Large intestine (tissue), 3 donors: ENCODE data around the gene SPATA31E1. TPM values are rescaled to one million over a fixed set of nuclear protein-coding genes. Genes with fewer than 3 reads are reported as not detected.
A peak's percentile ranks its signal among the peaks of the same experiment; 100 is the strongest.

ENCODE experiments used
- DNase-seq, 2 donors: peaks; one replicate each; pipeline versions ENCODE4 v3.0.0 to v3.0.0-alpha.2; 2013
- H3K27ac ChIP-seq: one replicate; pipeline ENCODE4 v1.5.1; 2013; ENCODE audit warnings: low read length
- H3K27me3 ChIP-seq: 2 replicates; pipeline ENCODE4 v1.6.1; 2013; ENCODE audit warnings: low read length; ENCODE audit not compliant: control insufficient read depth, insufficient read depth
- H3K36me3 ChIP-seq: 2 replicates; pipeline ENCODE4 v1.6.1; 2013; ENCODE audit warnings: low read length; ENCODE audit not compliant: control insufficient read depth, insufficient read depth
- H3K4me1 ChIP-seq: one replicate; pipeline ENCODE4 v1.6.1; 2013; ENCODE audit warnings: low read length; ENCODE audit not compliant: control insufficient read depth, insufficient read depth
- H3K4me3 ChIP-seq: one replicate; pipeline ENCODE4 v1.5.1; 2013; ENCODE audit warnings: low read length
- H3K9me3 ChIP-seq: one replicate; pipeline ENCODE4 v1.6.1; 2013; ENCODE audit warnings: mild to moderate bottlenecking, low read depth, low read length, moderate library complexity; ENCODE audit not compliant: control insufficient read depth
- WGBS: methylation state at CpG from one replicate; pipeline ENCODE4 v1.1.5; 2013; ENCODE audit warnings: low lambda C conversion rate; ENCODE audit not compliant: insufficient coverage; 5-methylcytosine and 5-hydroxymethylcytosine counted together
- polyA plus RNA-seq: library from polyadenylated mRNA; unstranded; fragments of 120-200 nt; gene quantifications from one replicate; pipeline ENCODE4 v1.2.1, GENCODE V29; 2013

The SPATA31E1 gene
- polyA plus RNA-seq, 1 donor, result 0.48 TPM

DNA sequence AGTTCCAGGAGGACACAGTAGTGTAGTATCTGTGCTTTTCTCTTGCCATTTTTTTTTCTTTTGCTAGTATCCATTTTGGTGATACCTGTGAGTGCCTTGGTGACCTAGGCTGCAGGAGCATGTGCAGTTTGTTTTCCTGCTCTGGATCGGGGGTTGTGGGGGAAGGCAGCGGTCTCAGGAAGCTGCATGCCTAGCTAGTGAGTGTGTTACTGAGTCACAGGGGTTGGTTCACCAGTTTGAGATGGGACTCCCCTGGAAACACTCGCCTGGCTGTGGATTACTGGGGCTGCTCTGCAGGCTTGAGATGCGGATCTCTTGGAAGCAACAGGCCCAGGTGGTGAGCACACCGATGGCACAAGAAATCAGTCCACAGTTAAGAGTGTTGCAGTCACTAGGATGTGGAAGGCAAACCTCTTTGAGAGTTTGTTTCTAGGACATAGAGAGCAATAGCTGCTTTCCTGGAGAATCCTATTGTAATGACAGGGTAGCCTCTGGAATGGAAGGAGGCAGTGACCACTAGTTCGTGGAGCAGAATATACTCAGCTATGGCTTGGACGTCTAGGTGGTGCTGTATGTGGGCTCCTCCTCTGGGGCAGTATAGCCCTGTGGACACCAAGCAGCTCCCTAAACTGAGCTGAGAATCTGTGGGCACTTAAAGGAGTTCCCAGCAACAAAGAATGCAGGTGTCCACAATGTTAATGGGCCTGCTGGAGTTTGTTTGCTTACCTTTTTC, 20.0 kb upstream of the SPATA31E1 start:
- peaks cover 15% of the 10 kb centered on the region for H3K9me3 ChIP-seq
- no peak for DNase-seq
- no CpG with 5 or more reads among the region's 7 CpGs for WGBS
- no peaks in the 10 kb centered on the region for H3K36me3 ChIP-seq
- H3K4me1 ChIP-seq, result peaks cover 11% of the 10 kb centered on the region
- H3K4me3 ChIP-seq, result no peak overlapping the region
- H3K27me3 ChIP-seq, result no peaks in the 10 kb centered on the region
- H3K27ac ChIP-seq, result no peak overlapping the region

GRCh38 chr9:87863882-87864465, 18.7 kb upstream of the SPATA31E1 start:
- H3K4me1 ChIP-seq, result peaks cover 11% of the 10 kb centered on the region
- H3K36me3 ChIP-seq, result no peaks in the 10 kb centered on the region
- no peaks in the 10 kb centered on the region for H3K27me3 ChIP-seq
- H3K27ac ChIP-seq, result peak overlapping the region; percentile 60
- DNase-seq, result peak; percentile 54 to 83
- peaks cover 12% of the 10 kb centered on the region for H3K9me3 ChIP-seq
- WGBS, result no CpG with 5 or more reads among the region's 6 CpGs
- no peak overlapping the region for H3K4me3 ChIP-seq

- H3K27me3 ChIP-seq, result no peaks in the 10 kb centered on the region
- H3K9me3 ChIP-seq, result peaks cover 5% of the 10 kb centered on the region
- WGBS, result 70% methylated on average over 2 of the region's 3 CpGs
- DNase-seq, result no peak
- H3K27ac ChIP-seq, result peak overlapping the region; percentile 74
- H3K36me3 ChIP-seq, result no peaks in the 10 kb centered on the region
- peaks cover 11% of the 10 kb centered on the region for H3K4me1 ChIP-seq
- H3K4me3 ChIP-seq, result no peak overlapping the region
These were observed 17.8 kb upstream of the SPATA31E1 start for GRCh38 chr9:87864915-87865314.

DNA sequence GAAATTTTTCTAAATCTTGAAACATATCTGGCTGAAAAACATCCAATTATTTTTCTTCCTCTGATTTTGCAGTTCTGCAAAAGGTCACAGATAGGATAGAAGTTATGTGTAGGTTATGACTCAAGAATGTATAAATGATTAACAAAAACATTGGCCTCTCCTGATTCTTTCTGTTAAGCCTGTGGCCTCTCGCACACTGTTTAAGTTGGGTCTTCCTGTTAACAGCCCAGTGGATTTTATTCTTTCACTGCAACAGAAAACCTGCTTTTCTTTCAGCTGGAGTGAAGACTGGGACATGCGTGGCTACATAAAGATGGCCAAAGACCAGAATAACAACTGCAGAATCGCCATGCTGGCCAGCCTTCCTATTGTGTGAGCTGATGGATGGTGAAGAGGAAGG, 17.1 kb upstream of the SPATA31E1 start:
- H3K36me3 ChIP-seq, result no peaks in the 10 kb centered on the region
- peak overlapping the region; percentile 74 for H3K27ac ChIP-seq
- peaks cover 2% of the 10 kb centered on the region for H3K9me3 ChIP-seq
- no CpG with 5 or more reads among the region's 3 CpGs for WGBS
- peak overlapping the region; percentile 47 for H3K4me3 ChIP-seq
- peaks cover 11% of the 10 kb centered on the region for H3K4me1 ChIP-seq
- DNase-seq, result peak; percentile 25 to 76
- H3K27me3 ChIP-seq, result no peaks in the 10 kb centered on the region

DNA sequence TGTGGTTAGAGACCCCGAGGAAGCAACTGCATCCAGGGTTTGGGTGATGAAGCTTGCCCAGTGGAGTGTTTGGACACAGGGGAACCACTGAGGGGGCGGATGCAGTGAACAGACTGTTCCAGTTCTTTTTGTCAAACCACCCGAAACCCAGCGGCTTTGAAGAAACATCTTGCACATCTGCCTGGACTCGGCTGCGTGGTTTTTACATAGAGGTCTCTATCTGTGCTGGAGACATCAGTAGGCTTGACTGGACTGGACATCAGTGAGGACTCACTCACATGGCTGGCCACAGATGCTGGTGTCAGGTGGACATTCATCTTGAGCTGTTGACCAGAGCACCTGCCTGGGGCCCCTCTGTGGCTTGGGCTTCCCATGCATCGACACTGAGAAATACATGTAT, 15.3 kb upstream of the SPATA31E1 start:
- no peak for DNase-seq
- no peaks in the 10 kb centered on the region for H3K27me3 ChIP-seq
- no peak overlapping the region for H3K27ac ChIP-seq
- peak overlapping the region; percentile 47 for H3K4me3 ChIP-seq
- peaks cover 12% of the 10 kb centered on the region for H3K4me1 ChIP-seq
- peaks cover 2% of the 10 kb centered on the region for H3K9me3 ChIP-seq
- WGBS, result no CpG with 5 or more reads among the region's 7 CpGs
- no peaks in the 10 kb centered on the region for H3K36me3 ChIP-seq

DNA sequence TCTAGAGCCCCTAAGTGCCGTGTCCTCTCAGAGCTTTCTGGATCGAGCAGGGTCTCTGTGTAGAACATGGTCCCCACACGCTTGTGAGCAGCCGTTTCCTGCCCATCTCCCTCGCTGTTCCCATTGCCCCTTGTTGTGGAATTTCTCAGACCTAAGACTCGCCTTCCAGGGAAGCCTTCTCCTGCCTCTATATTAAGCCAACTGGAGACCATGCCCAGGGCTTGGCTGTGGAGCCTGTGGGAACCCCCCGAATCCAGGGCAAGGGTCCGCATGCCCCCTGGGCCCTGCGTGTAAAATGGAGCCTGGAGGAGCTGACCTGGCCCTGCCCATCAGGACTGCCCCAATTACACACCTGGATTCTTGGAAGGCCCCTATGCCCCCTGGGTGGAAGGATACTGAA, 14.5 kb upstream of the SPATA31E1 start:
- no peak for DNase-seq
- WGBS, result no CpG with 5 or more reads among the region's 9 CpGs
- peaks cover 2% of the 10 kb centered on the region for H3K9me3 ChIP-seq
- no peak overlapping the region for H3K27ac ChIP-seq
- no peaks in the 10 kb centered on the region for H3K27me3 ChIP-seq
- no peak overlapping the region for H3K4me3 ChIP-seq
- H3K4me1 ChIP-seq, result peaks cover 16% of the 10 kb centered on the region
- H3K36me3 ChIP-seq, result no peaks in the 10 kb centered on the region

DNA sequence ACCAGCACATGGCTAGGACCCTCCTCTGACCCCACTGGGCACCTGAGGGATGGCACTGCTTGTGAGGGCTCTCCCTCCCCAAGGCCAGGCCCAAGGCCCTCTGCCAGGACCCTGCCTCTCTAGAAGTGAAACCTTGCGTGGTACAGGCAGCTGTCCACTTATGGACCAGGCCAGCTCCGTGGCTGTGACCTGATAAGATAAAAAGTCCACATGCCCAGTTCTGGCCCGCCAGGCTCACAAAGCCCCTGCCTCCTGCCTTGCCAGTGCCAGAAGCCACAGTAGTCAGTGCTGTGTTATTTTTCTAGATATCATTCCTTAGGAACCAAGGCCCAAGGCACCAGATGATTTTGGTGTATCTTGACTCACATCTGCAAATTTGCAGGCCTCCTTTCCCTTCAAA, 14.0 kb upstream of the SPATA31E1 start:
- H3K36me3 ChIP-seq, result no peaks in the 10 kb centered on the region

DNA sequence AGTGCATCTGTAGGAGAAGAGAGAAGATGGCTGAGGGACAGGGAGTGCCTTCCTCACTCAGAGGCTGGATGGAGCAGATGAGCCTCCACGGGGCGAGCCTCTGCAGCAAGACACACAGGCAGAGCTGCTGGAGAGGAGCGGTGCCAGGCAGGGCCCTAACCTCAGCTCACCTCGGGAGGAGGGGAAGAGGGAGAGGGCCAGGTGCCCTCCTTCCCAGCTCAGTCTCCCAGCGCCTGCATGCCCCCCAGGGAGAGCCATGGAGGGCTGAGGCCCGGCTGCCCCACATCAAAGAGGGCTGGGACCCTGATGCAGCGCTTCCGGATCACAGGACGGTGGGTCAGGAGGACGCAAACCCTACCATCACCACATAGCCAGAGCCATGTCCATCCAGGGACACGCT, 13.6 kb upstream of the SPATA31E1 start:
- H3K9me3 ChIP-seq, result peaks cover 2% of the 10 kb centered on the region

More for the DNA sequence above, 14.0 kb upstream of the SPATA31E1 start:
- no peak overlapping the region for H3K4me3 ChIP-seq
- peaks cover 18% of the 10 kb centered on the region for H3K4me1 ChIP-seq
- H3K9me3 ChIP-seq, result peaks cover 2% of the 10 kb centered on the region
- H3K27ac ChIP-seq, result no peak overlapping the region
- no peaks in the 10 kb centered on the region for H3K27me3 ChIP-seq
- no CpG with 5 or more reads among the region's 3 CpGs for WGBS
- DNase-seq, result no peak

DNA sequence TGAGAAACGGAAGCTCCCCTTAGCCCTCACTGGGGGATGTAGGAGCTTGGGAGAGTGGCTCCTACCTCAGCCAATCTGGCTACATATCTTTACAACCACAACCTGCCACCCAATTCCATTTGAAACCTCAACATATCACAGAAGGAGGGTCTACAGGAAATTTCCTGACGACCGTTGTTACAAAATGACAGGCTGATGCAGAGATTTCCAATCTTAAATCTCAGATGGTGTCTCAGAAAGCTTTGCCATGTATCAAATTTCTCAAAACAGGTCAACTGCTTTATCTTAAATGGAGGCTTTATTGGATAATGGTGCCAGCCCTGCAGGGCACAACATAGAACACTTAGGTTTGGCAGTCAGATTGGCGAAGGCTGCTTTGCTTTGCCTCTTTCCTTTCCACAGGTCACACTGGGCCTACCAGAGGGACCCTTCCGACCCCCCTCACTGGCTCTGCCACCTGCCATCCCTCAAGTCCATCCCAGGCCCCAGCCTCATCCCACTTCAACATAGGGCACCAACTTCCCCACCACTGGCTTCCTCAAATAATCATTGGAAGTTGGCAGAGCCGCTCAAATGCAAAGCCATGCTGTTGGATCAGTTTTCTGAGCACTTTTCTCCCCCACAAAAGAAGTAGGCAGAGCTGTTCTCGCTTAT, 11.1 kb upstream of the SPATA31E1 start:
- peak overlapping the region; percentile 59 for H3K27ac ChIP-seq
- peaks cover 2% of the 10 kb centered on the region for H3K9me3 ChIP-seq
- peaks cover 27% of the 10 kb centered on the region for H3K4me1 ChIP-seq
- no peak overlapping the region for H3K4me3 ChIP-seq
- WGBS, result no CpG with 5 or more reads among the region's 7 CpGs
- H3K36me3 ChIP-seq, result no peaks in the 10 kb centered on the region
- H3K27me3 ChIP-seq, result no peaks in the 10 kb centered on the region
- no peak for DNase-seq

More for the DNA sequence above, 13.6 kb upstream of the SPATA31E1 start:
- no CpG with 5 or more reads among the region's 11 CpGs for WGBS
- Histone ChIP-seq H3K27ac (no peak overlapping the region), H3K27me3 (no peaks in the 10 kb centered on the region), H3K4me1 (peaks cover 21% of the 10 kb centered on the region), H3K36me3 (no peaks in the 10 kb centered on the region), H3K4me3 (no peak overlapping the region)
- no peak for DNase-seq

DNA sequence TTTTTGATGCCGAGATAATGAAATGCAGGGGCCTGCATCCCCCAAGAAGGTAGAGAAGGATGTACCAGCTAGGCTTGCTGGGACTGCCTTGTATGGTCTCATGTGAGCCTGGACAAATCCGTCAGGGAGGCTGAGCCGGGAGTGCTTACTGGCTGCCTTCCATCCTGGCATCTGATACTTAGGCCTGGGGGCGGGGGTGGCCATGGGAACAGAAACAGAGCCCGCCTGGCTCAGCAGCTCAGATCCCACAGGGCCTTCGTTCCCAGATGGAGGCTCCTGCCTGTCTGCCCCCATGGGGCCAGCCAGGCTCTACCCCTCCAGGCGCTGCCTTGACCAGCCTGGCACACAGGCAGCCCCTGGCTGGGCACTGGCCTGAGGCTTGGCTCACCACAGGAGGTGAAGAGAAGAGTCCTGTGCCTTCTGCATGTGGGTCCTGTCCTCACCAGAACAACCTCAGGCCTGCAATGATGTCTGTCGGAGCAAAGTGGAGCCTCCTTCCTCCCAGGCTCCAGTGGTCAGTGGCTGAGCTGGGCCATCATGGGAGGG, 10.5 kb upstream of the SPATA31E1 start:
- no peaks in the 10 kb centered on the region for H3K27me3 ChIP-seq
- no peaks in the 10 kb centered on the region for H3K36me3 ChIP-seq
- H3K27ac ChIP-seq, result peak overlapping the region; percentile 59
- no peak overlapping the region for H3K4me3 ChIP-seq
- peaks cover 2% of the 10 kb centered on the region for H3K9me3 ChIP-seq
- peaks cover 30% of the 10 kb centered on the region for H3K4me1 ChIP-seq
- no CpG with 5 or more reads among the region's 8 CpGs for WGBS
- no peak for DNase-seq
